ENCODE data around the gene GOLIM4. TPM values are rescaled to one million over a fixed set of nuclear protein-coding genes. Genes with fewer than 3 reads are reported as not detected.
A peak's percentile ranks its signal among the peaks of the same experiment; 100 is the strongest.

GOLIM4 gene
- total and polyA plus RNA-seq, 8 donors: 5.6 to 17.6 (median 9.1) TPM

DNA sequence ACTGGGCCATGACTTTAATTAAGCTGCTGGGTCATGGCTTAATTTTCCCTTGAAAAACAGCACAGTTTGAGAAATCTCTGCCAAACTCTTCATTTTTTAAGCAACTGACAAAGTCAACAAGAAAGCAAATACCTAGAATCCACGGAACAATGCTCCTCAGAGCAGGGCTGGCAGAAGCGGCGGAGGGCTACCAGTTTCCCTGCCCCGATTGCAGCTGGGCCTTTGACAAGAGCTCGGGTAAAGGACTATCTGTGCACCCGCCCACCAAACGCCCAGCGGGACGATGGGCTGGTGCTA lies 1.2 kb downstream of the GOLIM4 start:
- intact Hi-C loops (cut with DNase I): no loop called here
- TF ChIP-seq, protein P1, sequence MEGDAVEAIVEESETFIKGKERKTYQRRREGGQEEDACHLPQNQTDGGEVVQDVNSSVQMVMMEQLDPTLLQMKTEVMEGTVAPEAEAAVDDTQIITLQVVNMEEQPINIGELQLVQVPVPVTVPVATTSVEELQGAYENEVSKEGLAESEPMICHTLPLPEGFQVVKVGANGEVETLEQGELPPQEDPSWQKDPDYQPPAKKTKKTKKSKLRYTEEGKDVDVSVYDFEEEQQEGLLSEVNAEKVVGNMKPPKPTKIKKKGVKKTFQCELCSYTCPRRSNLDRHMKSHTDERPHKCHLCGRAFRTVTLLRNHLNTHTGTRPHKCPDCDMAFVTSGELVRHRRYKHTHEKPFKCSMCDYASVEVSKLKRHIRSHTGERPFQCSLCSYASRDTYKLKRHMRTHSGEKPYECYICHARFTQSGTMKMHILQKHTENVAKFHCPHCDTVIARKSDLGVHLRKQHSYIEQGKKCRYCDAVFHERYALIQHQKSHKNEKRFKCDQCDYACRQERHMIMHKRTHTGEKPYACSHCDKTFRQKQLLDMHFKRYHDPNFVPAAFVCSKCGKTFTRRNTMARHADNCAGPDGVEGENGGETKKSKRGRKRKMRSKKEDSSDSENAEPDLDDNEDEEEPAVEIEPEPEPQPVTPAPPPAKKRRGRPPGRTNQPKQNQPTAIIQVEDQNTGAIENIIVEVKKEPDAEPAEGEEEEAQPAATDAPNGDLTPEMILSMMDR (IDR thresholded peaks at IDR 0.05): no peak
- FAIRE-seq: no peak
- H3K36me3 ChIP-seq: no peaks in the 10 kb centered on the region
- H3K27ac ChIP-seq: peak overlapping the region; percentile 78 to 96 (median 91)
- H3K4me1 ChIP-seq: peaks cover 23 to 41% (median 38%) of the 10 kb centered on the region in 3 donors
- DNase-seq: no peak
- H3K27me3 ChIP-seq: no peaks in the 10 kb centered on the region
- 0 to 1% methylated on average over 9 of the region's 9 CpGs for WGBS, 2 donors
- H3K4me3 ChIP-seq: peak overlapping the region; percentile 72 to 91 (median 86)
- ATAC-seq: peak in 1 of 4 donors; percentile 0
- H3K9me3 ChIP-seq: no peaks in the 10 kb centered on the region

GRCh38 chr3:168093790-168094189 lies 1.9 kb downstream of the GOLIM4 start:
- H3K27me3 ChIP-seq: no peaks in the 10 kb centered on the region
- no peak for DNase-seq
- no peak for FAIRE-seq
- peak overlapping the region in 2 of 4 donors; percentile 89 to 91 for H3K4me3 ChIP-seq
- ATAC-seq: no peak
- no peak overlapping the region for H3K27ac ChIP-seq
- H3K9me3 ChIP-seq: no peaks in the 10 kb centered on the region
- TF ChIP-seq, protein P1 (IDR thresholded peaks at IDR 0.05): no peak
- 82 to 84% methylated on average over 3 of the region's 3 CpGs for WGBS, 2 donors
- intact Hi-C loops (cut with DNase I): no loop called here
- H3K36me3 ChIP-seq: no peaks in the 10 kb centered on the region
- peaks cover 23 to 42% (median 38%) of the 10 kb centered on the region in 3 donors for H3K4me1 ChIP-seq

DNA sequence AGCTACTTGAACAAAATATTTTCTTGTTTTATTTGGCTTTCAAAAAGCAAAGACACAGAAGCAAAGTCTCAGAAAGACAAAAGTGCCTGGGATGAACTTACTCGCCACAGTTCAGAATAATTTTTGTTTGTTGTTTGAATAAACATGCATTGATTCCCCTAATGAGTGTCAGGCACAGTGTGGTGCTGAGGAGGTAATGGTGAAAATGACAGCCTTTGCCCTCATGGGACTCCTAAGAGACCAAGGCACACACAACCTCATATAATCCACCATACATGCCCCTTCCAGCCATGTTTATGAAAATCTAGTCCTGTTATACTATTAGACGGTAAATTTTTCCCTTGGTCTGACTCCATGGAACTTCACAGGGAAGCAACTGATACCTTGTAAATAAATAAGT lies 2.5 kb downstream of the GOLIM4 start:
- peaks cover 23 to 47% (median 38%) of the 10 kb centered on the region in 3 donors for H3K4me1 ChIP-seq
- WGBS, 2 donors: 79 to 86% methylated on average over 2 of the region's 2 CpGs

DNA sequence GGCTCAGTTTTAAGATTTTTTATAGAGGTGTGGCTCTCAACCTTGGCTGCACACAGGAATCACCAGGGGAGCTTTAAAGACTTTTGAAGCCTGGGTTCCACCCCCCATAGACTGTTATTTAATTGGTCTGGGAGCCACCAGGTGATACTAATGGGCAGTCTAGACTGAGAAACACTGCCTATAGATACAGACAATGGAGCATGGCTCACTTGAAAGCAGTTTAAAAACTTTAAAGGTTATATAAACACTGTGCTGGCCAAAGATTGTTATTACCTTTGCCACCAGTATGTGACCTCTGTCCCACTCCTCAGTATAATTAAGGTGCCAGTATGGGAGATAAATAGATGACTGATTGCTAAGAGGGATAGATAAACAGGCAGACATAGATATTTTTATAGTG lies 3.8 kb downstream of the GOLIM4 start:
- TF ChIP-seq, protein P1 (IDR thresholded peaks at IDR 0.05): no peak
- DNase-seq: no peak
- Histone ChIP-seq H3K27ac (peak overlapping the region in 1 of 4 donors; percentile 0), H3K4me1 (peaks cover 23 to 54% (median 38%) of the 10 kb centered on the region in 3 donors), H3K4me3 (no peak overlapping the region), H3K36me3 (no peaks in the 10 kb centered on the region), H3K27me3 (no peaks in the 10 kb centered on the region), H3K9me3 (no peaks in the 10 kb centered on the region)
- no peak for ATAC-seq
- no peak for FAIRE-seq
- intact Hi-C loops (cut with DNase I): no loop called here

More for the DNA sequence above, 2.5 kb downstream of the GOLIM4 start:
- ATAC-seq (no peak), DNase-seq (no peak), FAIRE-seq (no peak)
- no peaks in the 10 kb centered on the region for H3K9me3 ChIP-seq
- intact Hi-C loops (cut with DNase I): no loop called here
- H3K27ac ChIP-seq: no peak overlapping the region
- H3K27me3 ChIP-seq: no peaks in the 10 kb centered on the region
- TF ChIP-seq, protein P1 (IDR thresholded peaks at IDR 0.05): no peak
- H3K36me3 ChIP-seq: no peaks in the 10 kb centered on the region
- peak overlapping the region in 1 of 4 donors; percentile 3 for H3K4me3 ChIP-seq

- Histone ChIP-seq H3K9me3 (no peaks in the 10 kb centered on the region), H3K27me3 (no peaks in the 10 kb centered on the region), H3K36me3 (no peaks in the 10 kb centered on the region), H3K27ac (peak overlapping the region in 1 of 4 donors; percentile 10), H3K4me1 (peaks cover 28 to 59% (median 41%) of the 10 kb centered on the region in 3 donors), H3K4me3 (no peak overlapping the region)
- WGBS, 2 donors: 14 to 18% methylated on average over 3 of the region's 3 CpGs
- TF ChIP-seq, protein P1 (IDR thresholded peaks at IDR 0.05): no peak
- intact Hi-C loops (cut with DNase I): no loop called here
- FAIRE-seq (peak; percentile 57), ATAC-seq (no peak), DNase-seq (no peak)
Measured at GRCh38 chr3:168091302-168091858, 4.3 kb downstream of the GOLIM4 start.

Measured in pancreas (tissue), 10 donors.